MM.1S (cell line): ENCODE data around the gene CNNM3.
"Not testable (repeated sequence)": the region's sequence is repeated elsewhere in the genome, so short reads cannot be mapped to it uniquely, and the experiment has no call there.

ENCODE experiments used
- EZH2phosphoT487 ChIP-seq: fragments of 300-600 bp; sonication (generic); IDR thresholded peaks from 2 replicates; pipeline ENCODE4 v1.6.1; 2018; ENCODE audit warnings: antibody characterized with exemption, low read length
- TF ChIP-seq, protein P1 (sequence below): fragments of 300-600 bp; sonication (generic); IDR thresholded peaks from 2 replicates; pipeline ENCODE4 v1.5.1; 2016; ENCODE audit warnings: antibody characterized with exemption, low read length, mixed read lengths

DNA sequence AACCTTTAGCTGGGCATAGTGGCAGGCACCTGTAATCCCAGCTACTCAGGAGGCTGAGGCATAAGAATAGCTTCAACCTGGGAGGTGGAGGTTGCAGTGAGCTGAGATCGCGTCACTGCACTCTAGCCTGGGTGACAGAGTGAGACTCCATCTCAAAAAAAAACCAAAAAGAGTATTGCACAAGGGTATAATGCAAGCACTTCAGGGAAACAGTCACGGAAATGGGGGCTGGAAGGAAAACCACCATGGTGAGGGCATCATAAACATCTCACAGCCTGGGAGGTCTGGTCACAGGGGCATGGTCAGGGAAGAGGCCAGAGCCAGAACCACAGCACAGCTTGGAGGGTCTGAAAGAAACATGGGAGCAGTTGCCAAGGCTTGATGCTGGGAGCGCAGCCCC lies 47.0 kb downstream of the CNNM3 start:
- TF ChIP-seq, protein P1, sequence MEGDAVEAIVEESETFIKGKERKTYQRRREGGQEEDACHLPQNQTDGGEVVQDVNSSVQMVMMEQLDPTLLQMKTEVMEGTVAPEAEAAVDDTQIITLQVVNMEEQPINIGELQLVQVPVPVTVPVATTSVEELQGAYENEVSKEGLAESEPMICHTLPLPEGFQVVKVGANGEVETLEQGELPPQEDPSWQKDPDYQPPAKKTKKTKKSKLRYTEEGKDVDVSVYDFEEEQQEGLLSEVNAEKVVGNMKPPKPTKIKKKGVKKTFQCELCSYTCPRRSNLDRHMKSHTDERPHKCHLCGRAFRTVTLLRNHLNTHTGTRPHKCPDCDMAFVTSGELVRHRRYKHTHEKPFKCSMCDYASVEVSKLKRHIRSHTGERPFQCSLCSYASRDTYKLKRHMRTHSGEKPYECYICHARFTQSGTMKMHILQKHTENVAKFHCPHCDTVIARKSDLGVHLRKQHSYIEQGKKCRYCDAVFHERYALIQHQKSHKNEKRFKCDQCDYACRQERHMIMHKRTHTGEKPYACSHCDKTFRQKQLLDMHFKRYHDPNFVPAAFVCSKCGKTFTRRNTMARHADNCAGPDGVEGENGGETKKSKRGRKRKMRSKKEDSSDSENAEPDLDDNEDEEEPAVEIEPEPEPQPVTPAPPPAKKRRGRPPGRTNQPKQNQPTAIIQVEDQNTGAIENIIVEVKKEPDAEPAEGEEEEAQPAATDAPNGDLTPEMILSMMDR, result not testable (repeated sequence)
- TF ChIP-seq EZH2phosphoT487, result not testable (repeated sequence)
